Activated CD8-positive, alpha-beta T cell treated with anti-CD3 and anti-CD28 coated beads for 36 hours (primary cell): ENCODE data around the gene TMEM14C. TPM values are rescaled to one million over a fixed set of nuclear protein-coding genes. Genes with fewer than 3 reads are reported as not detected.

ENCODE experiments used
- ATAC-seq: fragments of 200-7000 bp; cut with Tn5 transposase; one replicate; pipeline ENCODE4 v1.10.0; 2021; ENCODE audit warnings: mild to moderate bottlenecking, moderate library complexity
- CTCF ChIA-PET: fragments of 350-600 bp; sonication (Branson Sonifier 250); formaldehyde crosslinking; loops from one replicate; lab custom pipeline; 2021; ENCODE audit warnings: antibody characterized with exemption; lab: Charles Lee
- POLR2A ChIA-PET: fragments of 350-600 bp; sonication (Branson Sonifier 250); formaldehyde crosslinking; loops from one replicate; lab custom pipeline; 2021; ENCODE audit warnings: antibody characterized with exemption; lab: Charles Lee
- DNase-seq: peaks from one replicate; pipeline ENCODE4 v3.0.0-alpha.2; 2020
- H3K27ac Mint-ChIP-seq: one replicate; pipeline ENCODE4 v1.8.0; 2021; ENCODE audit warnings: mild to moderate bottlenecking, mixed read lengths
- H3K27me3 Mint-ChIP-seq: one replicate; pipeline ENCODE4 v1.8.0; 2021; ENCODE audit warnings: mixed read lengths
- H3K36me3 Mint-ChIP-seq: one replicate; pipeline ENCODE4 v1.8.0; 2021; ENCODE audit warnings: low read depth, mixed read lengths
- H3K4me1 Mint-ChIP-seq: one replicate; pipeline ENCODE4 v1.8.0; 2021; ENCODE audit warnings: low read depth, mixed read lengths
- H3K4me3 Mint-ChIP-seq: one replicate; pipeline ENCODE4 v1.8.0; 2021; ENCODE audit warnings: mild to moderate bottlenecking, moderate library complexity, mixed read lengths
- H3K9me3 Mint-ChIP-seq: one replicate; pipeline ENCODE4 v1.8.0; 2021; ENCODE audit warnings: mixed read lengths
- CTCF ChIP-seq: fragments of 200-600 bp; IDR thresholded peaks from one replicate; pipeline ENCODE4 v1.8.0; 2022; ENCODE audit warnings: antibody characterized with exemption, mild to moderate bottlenecking
- intact Hi-C: fragments of 100-400 bp; cut with micrococcal nuclease; formaldehyde crosslinking; loops from one replicate; pipeline ENCODE4 v1.10.0; 2022
- total RNA-seq, 2 experiments: library from RNA; stranded (reverse); gene quantifications; one replicate each; pipeline ENCODE4 v1.2.3, GENCODE V29; 2021

The TMEM14C gene
- total RNA-seq, 2 experiments from 2014 or later: 60.1 to 62.0 TPM

GRCh38 chr6:10756085-10756484 is 33.2 kb downstream of the TMEM14C start:
- Mint-ChIP-seq H3K9me3 (no peaks in the 10 kb centered on the region), H3K27ac (peak overlapping the region; percentile 63), H3K4me1 (peaks cover 52% of the 10 kb centered on the region), H3K27me3 (no peaks in the 10 kb centered on the region), H3K36me3 (peaks cover 67% of the 10 kb centered on the region), H3K4me3 (no peak overlapping the region)
- DNase-seq (no peak), ATAC-seq (no peak)
- ChIA-PET POLR2A (no interaction called here), CTCF (no interaction called here)
- intact Hi-C loops: no loop called here
- TF ChIP-seq CTCF: no peak

DNA sequence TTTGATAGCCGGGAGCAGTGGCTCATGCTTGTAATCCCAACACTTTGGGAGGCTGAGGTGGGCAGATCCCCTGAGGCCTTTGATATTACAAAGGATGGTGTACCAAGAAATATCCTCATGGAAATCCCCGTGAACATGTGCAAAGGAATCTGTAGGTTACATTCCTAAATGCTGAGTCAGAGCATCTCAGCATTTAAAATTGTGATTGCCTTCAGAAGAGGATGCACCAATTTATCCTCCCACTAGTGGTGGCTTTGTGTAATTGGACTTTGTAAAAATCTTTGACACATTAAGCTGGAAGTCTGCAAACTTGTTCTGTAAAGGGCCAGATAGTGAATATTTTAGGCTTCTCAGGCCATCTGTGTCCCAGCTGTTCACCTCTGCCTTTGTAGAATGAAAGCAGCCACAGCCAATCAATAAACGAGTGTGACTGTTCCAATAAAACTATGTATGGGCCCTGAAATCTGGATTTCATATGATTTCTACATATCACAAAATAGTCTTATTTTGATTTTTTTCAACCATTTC is 36.5 kb downstream of the TMEM14C start:
- POLR2A ChIA-PET: interaction anchor here (1.1 kb wide), 1 partner anchor 65 kb away, joined by 3 read pairs; the partner anchor contains the start of genes C6orf52 and PAK1IP1
- H3K27ac Mint-ChIP-seq: no peak overlapping the region
- peak; percentile 66 for ATAC-seq

GRCh38 chr6:10759884-10760329 is 37.0 kb downstream of the TMEM14C start:
- Mint-ChIP-seq H3K4me1 (peaks cover 27% of the 10 kb centered on the region), H3K27ac (no peak overlapping the region), H3K36me3 (peaks cover 57% of the 10 kb centered on the region), H3K27me3 (no peaks in the 10 kb centered on the region), H3K4me3 (no peak overlapping the region), H3K9me3 (no peaks in the 10 kb centered on the region)
- ATAC-seq: no peak
- intact Hi-C loops: no loop called here
- ChIA-PET CTCF (interaction anchor here (0.6 to 1.6 kb wide), 5 partner anchors 12 to 278 kb away, joined by 3 to 4 read pairs (median 3); no protein-coding TSS in a partner anchor), POLR2A (interaction anchor here (1.9 kb wide), 1 partner anchor 12 kb away, joined by 4 read pairs; the partner anchor contains the start of gene TMEM14B)
- TF ChIP-seq CTCF: no peak
- no peak for DNase-seq

More for the DNA sequence above, 36.5 kb downstream of the TMEM14C start:
- no peak for DNase-seq
- Mint-ChIP-seq H3K27me3 (no peaks in the 10 kb centered on the region), H3K4me1 (peaks cover 33% of the 10 kb centered on the region), H3K4me3 (no peak overlapping the region), H3K36me3 (peaks cover 61% of the 10 kb centered on the region), H3K9me3 (no peaks in the 10 kb centered on the region)
- CTCF ChIA-PET: interaction anchor here (0.6 to 1.6 kb wide), 6 partner anchors 11 to 278 kb away, joined by 3 to 4 read pairs (median 3); no protein-coding TSS in a partner anchor
- TF ChIP-seq CTCF: no peak
- intact Hi-C loops: no loop called here

- ATAC-seq (no peak), DNase-seq (no peak)
- Mint-ChIP-seq H3K27ac (no peak overlapping the region), H3K4me1 (peaks cover 13% of the 10 kb centered on the region), H3K9me3 (no peaks in the 10 kb centered on the region), H3K36me3 (peaks cover 31% of the 10 kb centered on the region), H3K27me3 (no peaks in the 10 kb centered on the region), H3K4me3 (no peak overlapping the region)
- POLR2A ChIA-PET: no interaction called here
- intact Hi-C loops: no loop called here
- CTCF ChIA-PET: no interaction called here
- no peak for TF ChIP-seq CTCF
Observed at GRCh38 chr6:10763006-10763405, 40.1 kb downstream of the TMEM14C start.

- ChIA-PET CTCF (interaction anchor here (0.9 kb wide), 1 partner anchor 38 kb away, joined by 3 read pairs; no protein-coding TSS in a partner anchor), POLR2A (no interaction called here)
- Mint-ChIP-seq H3K4me3 (no peak overlapping the region), H3K27me3 (no peaks in the 10 kb centered on the region), H3K36me3 (peaks cover 11% of the 10 kb centered on the region), H3K27ac (no peak overlapping the region), H3K4me1 (no peaks in the 10 kb centered on the region), H3K9me3 (no peaks in the 10 kb centered on the region)
- intact Hi-C loops: no loop called here
- no peak for DNase-seq
- no peak for ATAC-seq
- no peak for TF ChIP-seq CTCF
Observed at GRCh38 chr6:10769419-10769818, 46.5 kb downstream of the TMEM14C start.
